H1 (cell line): ENCODE results near the gene CD300A. TPM values are rescaled to one million over a fixed set of nuclear protein-coding genes. Genes with fewer than 3 reads are reported as not detected.

ENCODE experiments used
- CTCF ChIA-PET: fragments of 300-600 bp; sonication (Branson Sonifier 250); formaldehyde crosslinking; loops from one replicate; lab custom pipeline; 2021; ENCODE audit not compliant: partially characterized antibody; lab: Charles Lee
- POLR2A ChIA-PET: fragments of 300-600 bp; sonication (Branson Sonifier 250); formaldehyde crosslinking; loops from one replicate; lab custom pipeline; 2021; ENCODE audit warnings: inconsistent platforms; ENCODE audit not compliant: partially characterized antibody; lab: Charles Lee
- DNase-seq, 2 experiments: peaks; one replicate each; pipeline versions ENCODE4 v3.0.0 to v3.0.0-alpha.2; 2010 to 2022; ENCODE audit warnings: low spot score in 2 of 2, low read depth in 1 of 2, mixed read lengths in 1 of 2
- FAIRE-seq: peaks from 2 replicates; lab custom pipeline; 2011; peaks lifted over from hg19 to GRCh38; lab: Jason Lieb, UNC
- H2AFZ ChIP-seq: 2 replicates; pipeline ENCODE4 v1.8.1; 2012; ENCODE audit warnings: low read length, inconsistent platforms
- H2AK5ac ChIP-seq: 2 replicates; pipeline ENCODE4 v1.6.1; 2013; ENCODE audit warnings: low read depth, low read length
- H2BK120ac ChIP-seq: replicated peaks from 2 replicates; pipeline ENCODE3; 2013; ENCODE audit warnings: low read depth, low read length, inconsistent platforms
- H2BK12ac ChIP-seq: 2 replicates; pipeline ENCODE4 v1.6.1; 2013; ENCODE audit warnings: low read depth, low read length
- H2BK15ac ChIP-seq: 2 replicates; pipeline ENCODE4 v1.6.1; 2013; ENCODE audit warnings: low read length
- H2BK20ac ChIP-seq: 2 replicates; pipeline ENCODE4 v1.6.1; 2013; ENCODE audit warnings: low read length
- H2BK5ac ChIP-seq: 2 replicates; pipeline ENCODE4 v1.6.1; 2013; ENCODE audit warnings: low read depth, low read length
- H3K14ac ChIP-seq: 2 replicates; pipeline ENCODE4 v1.6.1; 2013; ENCODE audit warnings: inconsistent platforms; ENCODE audit not compliant: insufficient read length
- H3K18ac ChIP-seq: 2 replicates; pipeline ENCODE4 v1.6.1; 2013; ENCODE audit warnings: low read length; ENCODE audit errors: extremely low read depth
- H3K23ac ChIP-seq: 2 replicates; pipeline ENCODE4 v1.6.1; 2013; ENCODE audit warnings: inconsistent platforms; ENCODE audit not compliant: insufficient read length
- H3K23me2 ChIP-seq: 2 replicates; pipeline ENCODE4 v1.6.1; 2013; ENCODE audit warnings: low read depth, low read length
- H3K27ac ChIP-seq: 2 replicates; pipeline ENCODE4 v1.6.1; 2011; ENCODE audit warnings: low read depth, low read length, inconsistent platforms
- H3K27me3 ChIP-seq, 4 experiments: replicated peaks in 1 of 4; 1 replicate in 1 of 4; 2 replicates in 3 of 4; pipeline versions ENCODE4 v1.6.1 to v1.8.1; 2011 to 2013; ENCODE audit warnings: low read length in 3 of 4, mild to moderate bottlenecking in 3 of 4, inconsistent platforms in 2 of 4, mixed read lengths in 2 of 4, moderate library complexity in 1 of 4; ENCODE audit not compliant: control insufficient read depth in 3 of 4, insufficient read depth in 3 of 4; ENCODE audit errors: extremely low read depth in 1 of 4
- H3K36me3 ChIP-seq, 4 experiments: 2 replicates each; pipeline versions ENCODE4 v1.6.1 to v1.8.1; 2011 to 2013; ENCODE audit warnings: mild to moderate bottlenecking in 4 of 4, low read length in 3 of 4, moderate library complexity in 2 of 4, control low read depth in 1 of 4, inconsistent platforms in 1 of 4; ENCODE audit not compliant: insufficient read depth in 4 of 4, control insufficient read depth in 2 of 4
- H3K4ac ChIP-seq: replicated peaks from 2 replicates; pipeline ENCODE3; 2013; ENCODE audit warnings: low read length, low read depth, mixed read lengths, inconsistent platforms; ENCODE audit not compliant: insufficient read length
- H3K4me1 ChIP-seq, 4 experiments: replicated peaks in 1 of 4; 1 replicate in 1 of 4; 2 replicates in 3 of 4; pipeline versions ENCODE4 v1.6.1 to v1.8.1; 2011 to 2013; ENCODE audit warnings: low read length in 3 of 4, inconsistent platforms in 2 of 4, mixed read lengths in 1 of 4; ENCODE audit not compliant: insufficient read depth in 4 of 4, control insufficient read depth in 3 of 4
- H3K4me2 ChIP-seq, 2 experiments: 2 replicates each; pipeline versions ENCODE4 v1.6.1 to v1.8.1; 2011 to 2013; ENCODE audit warnings: low read depth in 2 of 2, low read length in 2 of 2, control low read depth in 1 of 2, inconsistent platforms in 1 of 2, mild to moderate bottlenecking in 1 of 2; ENCODE audit not compliant: insufficient read depth in 1 of 2
- H3K4me3 ChIP-seq, 4 experiments: fragments of 200-600, 300-600 bp in 1 of 4; sonication (generic), shearing (Covaris generic), sonication (Bioruptor Twin) in 1 of 4; 2 replicates each; pipeline versions ENCODE4 v1.5.1 to v1.8.1; 2011 to 2016; ENCODE audit warnings: low read length in 4 of 4, low read depth in 3 of 4, control low read depth in 2 of 4, inconsistent platforms in 2 of 4, mild to moderate bottlenecking in 2 of 4, mixed read lengths in 1 of 4, moderate library complexity in 1 of 4; ENCODE audit not compliant: insufficient read depth in 2 of 4; ENCODE audit errors: extremely low read depth in 1 of 4
- H3K56ac ChIP-seq: replicated peaks from 2 replicates; pipeline ENCODE3; 2013; ENCODE audit warnings: low read depth, mild to moderate bottlenecking, mixed read lengths, low read length, inconsistent platforms; ENCODE audit not compliant: insufficient read length
- H3K79me1 ChIP-seq: 2 replicates; pipeline ENCODE4 v1.6.1; 2013; ENCODE audit warnings: low read depth, low read length, control low read depth
- H3K79me2 ChIP-seq, 2 experiments: 2 replicates each; pipeline versions ENCODE4 v1.6.1 to v1.8.1; 2012 to 2013; ENCODE audit warnings: low read length in 2 of 2, mild to moderate bottlenecking in 2 of 2, inconsistent platforms in 1 of 2; ENCODE audit not compliant: insufficient read depth in 2 of 2, control insufficient read depth in 1 of 2
- H3K9ac ChIP-seq, 4 experiments: replicated peaks in 1 of 4; 1 replicate in 1 of 4; 2 replicates in 3 of 4; pipeline versions ENCODE4 v1.6.1 to v1.8.1; 2011 to 2013; ENCODE audit warnings: low read depth in 3 of 4, low read length in 3 of 4, control low read depth in 2 of 4, mild to moderate bottlenecking in 2 of 4, moderate library complexity in 2 of 4, inconsistent platforms in 1 of 4; ENCODE audit errors: extremely low read depth in 1 of 4
- H3K9me3 ChIP-seq, 2 experiments: 2 replicates each; pipeline versions ENCODE4 v1.6.1 to v1.8.1; 2012 to 2013; ENCODE audit warnings: mild to moderate bottlenecking in 2 of 2, moderate library complexity in 2 of 2, control low read depth in 1 of 2, inconsistent platforms in 1 of 2, low read depth in 1 of 2, low read length in 1 of 2, mixed read lengths in 1 of 2; ENCODE audit not compliant: insufficient read depth in 2 of 2
- H4K20me1 ChIP-seq, 2 experiments: replicated peaks in 1 of 2; 2 replicates each; pipeline versions ENCODE3 to v1.8.1; 2011 to 2013; ENCODE audit warnings: inconsistent platforms in 2 of 2, low read length in 2 of 2, mild to moderate bottlenecking in 1 of 2; ENCODE audit not compliant: insufficient read depth in 2 of 2, control insufficient read depth in 1 of 2
- H4K5ac ChIP-seq: 2 replicates; pipeline ENCODE4 v1.6.1; 2013; ENCODE audit warnings: low read length, low read depth, mixed read lengths, inconsistent platforms; ENCODE audit not compliant: insufficient read length
- H4K8ac ChIP-seq: 2 replicates; pipeline ENCODE4 v1.8.0; 2013; ENCODE audit warnings: mild to moderate bottlenecking, moderate library complexity, low read length, inconsistent platforms; ENCODE audit not compliant: insufficient read depth; ENCODE audit errors: extremely low read depth
- H4K91ac ChIP-seq: replicated peaks from 2 replicates; pipeline ENCODE3; 2013; ENCODE audit warnings: low read length, mixed read lengths, inconsistent platforms; ENCODE audit not compliant: insufficient read length
- PHF8 ChIP-seq: fragments of 200-600 bp; sonication (generic); conservative IDR thresholded peaks from 2 replicates; pipeline ENCODE4 v1.7.1; 2012; ENCODE audit warnings: low read depth, mild to moderate bottlenecking, inconsistent platforms, low read length, moderate library complexity
- TEAD4 ChIP-seq: IDR thresholded peaks from 2 replicates; pipeline ENCODE4 v1.6.1; 2012; ENCODE audit warnings: low read depth, low read length, inconsistent platforms, mixed read lengths
- WGBS, 2 experiments: shearing (Covaris generic) in 1 of 2; methylation state at CpG; one replicate each; pipeline versions ENCODE4 v1.1.6 to v1.1.7; 2013 to 2015; ENCODE audit warnings: low lambda C conversion rate in 2 of 2, mixed read lengths in 2 of 2, inconsistent platforms in 1 of 2, low coverage in 1 of 2, missing lambda C conversion rate in 1 of 2; ENCODE audit not compliant: insufficient replicate concordance in 2 of 2, insufficient coverage in 1 of 2, insufficient read length in 1 of 2; ENCODE audit errors: extremely low coverage in 1 of 2, missing lambda C conversion rate in 1 of 2; 5-methylcytosine and 5-hydroxymethylcytosine counted together
- polyA plus RNA-seq, 7 experiments: library from polyadenylated mRNA; depleted of rRNA in 3 of 7; stranded (reverse) in 5 of 7; unstranded in 2 of 7; fragments of >200 nt in 5 of 7; fragments of 200-250 nt in 2 of 7; gene quantifications; 1 replicate in 5 of 7; 2 replicates in 1 of 7; 4 replicates in 1 of 7; pipeline versions ENCODE4 v1.2.1 to v1.2.3, GENCODE V29; 2011 to 2013; ENCODE audit warnings: missing spikeins in 2 of 7, mixed read lengths in 2 of 7
- total RNA-seq: library from RNA; stranded (reverse); fragmentation: NEBNext Ultra II Directional; extraction: Animal tissue kit (Norgen Biotek cat#: 25700); gene quantifications from 2 replicates; pipeline ENCODE4 v1.2.1, GENCODE V29; 2021

Gene CD300A
- total and polyA plus RNA-seq, 2 of the 8 experiments (the other 6 are each of a cell fraction or from before 2014, with no cell fraction given) = 0.52 to 1.3 TPM

- H2BK15ac ChIP-seq = peak overlapping the region; percentile 92; the same call in 1 of the 2 replicates
- H3K9ac ChIP-seq = no peak overlapping the region
- H2BK20ac ChIP-seq = 0 out of 2 replicates have a peak overlapping the region, but pooled peaks have one; percentile 32
- ChIA-PET POLR2A (interaction anchor here (1.3 kb wide), 1 partner anchor 21 kb away, joined by 3 read pairs; no protein-coding TSS in a partner anchor), CTCF (interaction anchor here (1.2 kb wide), 1 partner anchor 38 kb away, joined by 3 read pairs; no protein-coding TSS in a partner anchor)
- no peak overlapping the region for H3K23ac ChIP-seq
- H3K79me1 ChIP-seq = no peaks in the 10 kb centered on the region
- H3K27ac ChIP-seq = no peak overlapping the region
- H2AK5ac ChIP-seq = peak overlapping the region; percentile 60; the same call in 1 of the 2 replicates
- peaks cover 0 to 14% (median 8%) of the 10 kb centered on the region in 4 experiments; a peak in 5 of 7 replicates for H3K27me3 ChIP-seq
- FAIRE-seq = no peak
- TF ChIP-seq TEAD4 (0 out of 2 replicates have a peak, but pooled peaks have one; percentile 32), PHF8 (no peak)
- no peak overlapping the region for H3K4me3 ChIP-seq
- no peak overlapping the region for H3K14ac ChIP-seq
- peak overlapping the region; percentile 54 for H3K4ac ChIP-seq
- H3K79me2 ChIP-seq = no peaks in the 10 kb centered on the region
- H3K36me3 ChIP-seq = no peaks in the 10 kb centered on the region
- peak overlapping the region; percentile 92; the same call in 1 of the 2 replicates for H2BK12ac ChIP-seq
- H2BK5ac ChIP-seq = peak overlapping the region; percentile 15; the same call in 1 of the 2 replicates
- H4K5ac ChIP-seq = peak overlapping the region; percentile 22
- no peak for DNase-seq
- no peaks in the 10 kb centered on the region for H3K9me3 ChIP-seq
- peak overlapping the region; percentile 83; the same call in 1 of the 2 replicates for H3K18ac ChIP-seq
- WGBS, 2 experiments = 69% methylated on average over 10 of the region's 10 CpGs; no CpG with 5 or more reads in 1 of the 2 experiments
- peaks cover 5 to 31% (median 23%) of the 10 kb centered on the region in 4 experiments for H3K4me1 ChIP-seq
- H4K20me1 ChIP-seq = no peaks in the 10 kb centered on the region
- no peak overlapping the region for H2BK120ac ChIP-seq
- H4K91ac ChIP-seq = peak overlapping the region; percentile 80
- peak overlapping the region in 1 of 2 experiments; percentile 7; a peak in 1 of 4 replicates for H3K4me2 ChIP-seq
- H3K56ac ChIP-seq = no peak overlapping the region
- H3K23me2 ChIP-seq = peaks cover 20% of the 10 kb centered on the region
- H4K8ac ChIP-seq = peak overlapping the region; percentile 72
- H2AFZ ChIP-seq = peak overlapping the region; percentile 9; the same call in 1 of the 2 replicates
Observed at GRCh38 chr17:74427048-74427762, 39.2 kb upstream of the CD300A start.
